NCI-H1436 (cell line): ENCODE data around the gene HEBP1.

Source experiments
- DNase-seq: peaks from one replicate; lab custom pipeline; 2025; lab: John Stamatoyannopoulos, UW

The HEBP1 gene

GRCh38 chr12:13023811-13024530 lies 23.9 kb upstream of the HEBP1 start:
- DNase-seq, result no peak

- DNase-seq, result no peak
These were observed 22.8 kb upstream of the HEBP1 start for GRCh38 chr12:13022851-13023271.

- DNase-seq, result no peak
These were observed 11.0 kb upstream of the HEBP1 start for GRCh38 chr12:13011098-13011497.

GRCh38 chr12:13008741-13009380 lies 8.8 kb upstream of the HEBP1 start:
- no peak for DNase-seq

- no peak for DNase-seq
These were observed 7.6 kb upstream of the HEBP1 start for GRCh38 chr12:13007496-13008233.

GRCh38 chr12:13005649-13006048 lies 5.6 kb upstream of the HEBP1 start:
- DNase-seq, result no peak

- DNase-seq, result no peak
These were observed 4.9 kb upstream of the HEBP1 start for GRCh38 chr12:13004986-13005385.

- DNase-seq, result no peak
These were observed 4.3 kb upstream of the HEBP1 start for GRCh38 chr12:13004361-13004760.

GRCh38 chr12:13002301-13003097 lies 2.4 kb upstream of the HEBP1 start:
- no peak for DNase-seq

GRCh38 chr12:13001775-13002040 lies 1.6 kb upstream of the HEBP1 start:
- DNase-seq, result no peak

- DNase-seq, result peak; percentile 32
These were observed 1.1 kb upstream of the HEBP1 start for GRCh38 chr12:13000925-13001774.

GRCh38 chr12:13000616-13000924 lies 505 bp upstream of the HEBP1 start:
- peak; percentile 48 for DNase-seq

GRCh38 chr12:12999271-12999958 lies 650 bp downstream of the HEBP1 start:
- DNase-seq, result no peak

GRCh38 chr12:12998248-12998647 lies 1.8 kb downstream of the HEBP1 start:
- DNase-seq, result no peak

- no peak for DNase-seq
These were observed 2.3 kb downstream of the HEBP1 start for GRCh38 chr12:12997734-12998133.

- DNase-seq, result no peak
These were observed 2.9 kb downstream of the HEBP1 start for GRCh38 chr12:12997156-12997555.

- DNase-seq, result no peak
These were observed 3.9 kb downstream of the HEBP1 start for GRCh38 chr12:12996209-12996608.

- DNase-seq, result no peak
These were observed 5.0 kb downstream of the HEBP1 start for GRCh38 chr12:12995088-12995487.

- DNase-seq, result no peak
These were observed 6.7 kb downstream of the HEBP1 start for GRCh38 chr12:12993367-12993766.

- no peak for DNase-seq
These were observed 7.5 kb downstream of the HEBP1 start for GRCh38 chr12:12992418-12993130.
